ENCODE results near the gene CD81. TPM values are rescaled to one million over a fixed set of nuclear protein-coding genes. Genes with fewer than 3 reads are reported as not detected.

CD81 gene
- total RNA-seq, 2 donors from 2014 or later, result 498 to 842 TPM

- Histone ChIP-seq H3K27me3 (replicated peaks; ENCODE audit: insufficient read depth) (no peaks in the 10 kb centered on the region), H3K9me3 (no peaks in the 10 kb centered on the region), H3K27ac (peak overlapping the region in 1 of 2 donors; percentile 79), H3K4me1 (ENCODE audit: control insufficient read depth in 1 of 2, low read depth in 2 of 2) (peaks cover 52 to 77% of the 10 kb centered on the region in 2 donors), H3K4me3 (no peak overlapping the region), H3K36me3 (peaks cover 22% of the 10 kb centered on the region)
- no peak for DNase-seq (ENCODE audit: low spot score)
- TF ChIP-seq CTCF (IDR thresholded peaks at IDR 0.05), result no peak
- no peak for ATAC-seq (ENCODE audit: insufficient number of reproducible peaks, low FRiP score, low read depth)
These were observed 11.6 kb downstream of the CD81 start for GRCh38 chr11:2388431-2389376.

- H3K27me3 ChIP-seq (replicated peaks; ENCODE audit: insufficient read depth), result no peaks in the 10 kb centered on the region
- no peak for ATAC-seq (ENCODE audit: insufficient number of reproducible peaks, low FRiP score, low read depth)
- TF ChIP-seq CTCF (IDR thresholded peaks at IDR 0.05), result no peak
- H3K27ac ChIP-seq, result peak overlapping the region in 1 of 2 donors; percentile 79
- H3K9me3 ChIP-seq, result no peaks in the 10 kb centered on the region
- DNase-seq (ENCODE audit: low spot score), result no peak
- H3K4me3 ChIP-seq, result no peak overlapping the region
- H3K36me3 ChIP-seq, result peaks cover 29% of the 10 kb centered on the region
- H3K4me1 ChIP-seq (ENCODE audit: control insufficient read depth in 1 of 2, low read depth in 2 of 2), result peaks cover 48 to 73% of the 10 kb centered on the region in 2 donors
These were observed 12.4 kb downstream of the CD81 start for GRCh38 chr11:2389377-2390026.

GRCh38 chr11:2390091-2390724, 13.1 kb downstream of the CD81 start:
- ATAC-seq (ENCODE audit: insufficient number of reproducible peaks, low FRiP score, low read depth) (no peak), DNase-seq (ENCODE audit: low spot score) (no peak)
- Histone ChIP-seq H3K27me3 (replicated peaks; ENCODE audit: insufficient read depth) (no peaks in the 10 kb centered on the region), H3K27ac (peak overlapping the region; percentile 46 to 79), H3K4me3 (peak overlapping the region; percentile 22), H3K9me3 (no peaks in the 10 kb centered on the region), H3K36me3 (peaks cover 35% of the 10 kb centered on the region), H3K4me1 (ENCODE audit: control insufficient read depth in 1 of 2, low read depth in 2 of 2) (peaks cover 44 to 66% of the 10 kb centered on the region in 2 donors)
- TF ChIP-seq CTCF (IDR thresholded peaks at IDR 0.05), result no peak

- ATAC-seq (ENCODE audit: insufficient number of reproducible peaks, low FRiP score, low read depth), result peak; percentile 52
- no peak for TF ChIP-seq CTCF (IDR thresholded peaks at IDR 0.05)
- peak overlapping the region; percentile 71 to 79 for H3K27ac ChIP-seq
- H3K36me3 ChIP-seq, result peaks cover 40% of the 10 kb centered on the region
- peak overlapping the region; percentile 22 for H3K4me3 ChIP-seq
- no peaks in the 10 kb centered on the region for H3K27me3 ChIP-seq (replicated peaks; ENCODE audit: insufficient read depth)
- H3K9me3 ChIP-seq, result no peaks in the 10 kb centered on the region
- DNase-seq (ENCODE audit: low spot score), result no peak
- peaks cover 44 to 61% of the 10 kb centered on the region in 2 donors for H3K4me1 ChIP-seq (ENCODE audit: control insufficient read depth in 1 of 2, low read depth in 2 of 2)
These were observed 13.6 kb downstream of the CD81 start for GRCh38 chr11:2390725-2391151.

Measured in thoracic aorta (tissue), 2 donors.